Dendritic cell treated with granulocyte-macrophage colony-stimulating factor and Interleukin-4, amounts not matched to agents 40 ng/mL and 50 ng/mL, for 4 days (primary cell): ENCODE results near the gene CFAP46.
"Not testable (repeated sequence)": the region's sequence is repeated elsewhere in the genome, so short reads cannot be mapped to it uniquely, and the experiment has no call there.

ENCODE experiments used
- H3K27ac Mint-ChIP-seq: one replicate; pipeline ENCODE4 v1.8.0; 2022; ENCODE audit warnings: mild to moderate bottlenecking, mixed read lengths
- H3K27me3 Mint-ChIP-seq: one replicate; pipeline ENCODE4 v1.8.0; 2022; ENCODE audit warnings: mild to moderate bottlenecking, mixed read lengths
- H3K36me3 Mint-ChIP-seq: one replicate; pipeline ENCODE4 v1.8.0; 2022; ENCODE audit warnings: low read depth, mixed read lengths
- H3K4me1 Mint-ChIP-seq: one replicate; pipeline ENCODE4 v1.8.0; 2022; ENCODE audit warnings: low read depth, mixed read lengths
- H3K4me3 Mint-ChIP-seq: one replicate; pipeline ENCODE4 v1.8.0; 2022; ENCODE audit warnings: mild to moderate bottlenecking, moderate library complexity, mixed read lengths
- H3K9me3 Mint-ChIP-seq: one replicate; pipeline ENCODE4 v1.8.0; 2022; ENCODE audit warnings: mixed read lengths
- intact Hi-C: fragments of 100-400 bp; cut with micrococcal nuclease; formaldehyde crosslinking; loops from one replicate; pipeline ENCODE4 v1.15.0; 2022

Gene CFAP46

GRCh38 chr10:132961787-132962622 lies 19.6 kb upstream of the CFAP46 start:
- H3K27ac Mint-ChIP-seq = peak overlapping the region; percentile 73
- H3K36me3 Mint-ChIP-seq = no peaks in the 10 kb centered on the region
- peaks cover 16% of the 10 kb centered on the region for H3K4me1 Mint-ChIP-seq
- H3K4me3 Mint-ChIP-seq = peak overlapping the region; percentile 82
- H3K9me3 Mint-ChIP-seq = no peaks in the 10 kb centered on the region
- H3K27me3 Mint-ChIP-seq = peaks cover 69% of the 10 kb centered on the region
- intact Hi-C loops = no loop called here

DNA sequence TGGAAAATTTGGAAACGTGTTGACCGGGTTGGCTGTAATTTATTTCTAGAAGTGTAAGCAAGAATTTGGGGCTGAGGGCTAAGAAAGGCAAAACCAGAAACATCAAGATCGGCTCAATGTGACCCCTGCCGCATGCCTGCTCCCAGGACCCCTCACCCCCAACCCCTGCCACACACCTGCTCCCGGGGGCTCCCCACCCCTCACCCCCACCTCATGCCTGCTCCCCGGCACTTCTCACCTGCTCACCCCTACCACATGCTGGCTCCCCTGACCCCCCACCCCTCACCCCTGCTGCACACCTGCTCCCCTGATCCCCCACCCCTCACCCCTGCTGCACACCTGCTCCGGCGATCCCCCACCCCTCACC lies 19.0 kb upstream of the CFAP46 start:
- Mint-ChIP-seq H3K27me3 (peaks cover 68% of the 10 kb centered on the region), H3K9me3 (no peaks in the 10 kb centered on the region), H3K27ac (no peak overlapping the region), H3K4me1 (peaks cover 16% of the 10 kb centered on the region), H3K4me3 (no peak overlapping the region), H3K36me3 (no peaks in the 10 kb centered on the region)
- intact Hi-C loops = no loop called here

DNA sequence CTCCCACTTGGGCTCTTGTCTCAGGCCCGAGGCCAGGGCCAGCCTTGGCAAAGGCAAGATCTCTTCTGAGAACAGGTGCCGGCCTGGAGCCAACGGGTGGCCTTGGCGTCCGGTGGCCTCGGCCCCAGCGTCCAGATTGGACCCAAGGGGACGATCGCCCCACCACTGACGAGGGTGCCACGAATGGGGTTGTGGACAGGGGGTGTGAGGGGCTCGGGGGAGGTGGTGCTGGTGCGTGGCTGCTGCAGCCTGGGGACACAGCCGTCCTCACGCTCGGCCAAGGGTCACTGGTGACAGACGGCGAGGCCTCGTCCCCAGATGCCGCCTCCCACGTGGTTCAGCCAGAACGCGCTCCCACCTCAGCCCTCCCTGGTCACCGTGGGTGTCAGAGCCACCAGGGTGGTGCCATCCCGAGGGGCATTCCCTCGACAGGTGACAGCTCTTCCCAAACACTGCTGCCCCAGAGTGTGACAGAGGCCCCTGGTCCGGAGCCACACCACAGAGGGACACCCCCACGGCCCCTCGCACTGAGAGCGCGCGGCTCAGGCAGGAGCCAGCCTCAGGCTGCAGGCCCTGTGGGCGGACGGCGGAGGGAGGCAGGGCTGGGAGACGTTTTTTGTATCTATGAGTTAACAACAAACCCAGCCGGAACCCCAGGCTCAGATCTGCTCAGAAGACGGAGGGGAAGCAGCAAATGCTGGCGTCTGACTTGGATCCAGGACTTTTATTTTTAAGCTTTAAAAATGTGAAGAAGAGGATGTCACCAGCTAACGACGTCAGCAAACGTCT lies 18.5 kb upstream of the CFAP46 start:
- intact Hi-C loops = no loop called here
- Mint-ChIP-seq H3K4me3 (no peak overlapping the region), H3K36me3 (no peaks in the 10 kb centered on the region), H3K27me3 (peaks cover 66% of the 10 kb centered on the region), H3K27ac (no peak overlapping the region), H3K4me1 (peaks cover 16% of the 10 kb centered on the region), H3K9me3 (no peaks in the 10 kb centered on the region)

DNA sequence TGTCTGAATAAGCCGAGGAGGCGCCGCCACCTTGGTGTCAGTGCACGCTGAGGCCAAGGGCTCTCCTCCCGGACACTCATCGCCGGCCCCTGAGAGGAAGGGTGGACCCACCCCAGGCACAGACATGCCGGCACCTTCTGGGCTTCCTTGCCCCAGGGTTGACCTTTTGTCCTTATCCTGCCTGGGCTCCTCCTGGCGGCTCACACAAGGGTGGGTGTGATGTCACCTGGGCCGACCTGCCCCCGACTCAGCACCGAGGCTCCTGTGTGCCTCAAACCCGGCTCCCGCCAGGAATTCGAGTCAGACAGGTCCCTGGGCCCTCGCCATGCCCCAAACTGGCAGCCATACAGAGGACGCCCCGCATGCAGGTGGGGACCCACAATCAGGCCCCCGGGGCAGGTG lies 17.7 kb upstream of the CFAP46 start:
- Mint-ChIP-seq H3K9me3 (no peaks in the 10 kb centered on the region), H3K4me1 (peaks cover 9% of the 10 kb centered on the region), H3K27me3 (peaks cover 59% of the 10 kb centered on the region), H3K36me3 (no peaks in the 10 kb centered on the region), H3K4me3 (no peak overlapping the region), H3K27ac (no peak overlapping the region)
- intact Hi-C loops = no loop called here

GRCh38 chr10:132959559-132959961 lies 17.2 kb upstream of the CFAP46 start:
- no peak overlapping the region for H3K4me3 Mint-ChIP-seq
- intact Hi-C loops = no loop called here
- peaks cover 9% of the 10 kb centered on the region for H3K4me1 Mint-ChIP-seq
- no peaks in the 10 kb centered on the region for H3K36me3 Mint-ChIP-seq
- peaks cover 59% of the 10 kb centered on the region for H3K27me3 Mint-ChIP-seq
- no peak overlapping the region for H3K27ac Mint-ChIP-seq
- H3K9me3 Mint-ChIP-seq = no peaks in the 10 kb centered on the region

DNA sequence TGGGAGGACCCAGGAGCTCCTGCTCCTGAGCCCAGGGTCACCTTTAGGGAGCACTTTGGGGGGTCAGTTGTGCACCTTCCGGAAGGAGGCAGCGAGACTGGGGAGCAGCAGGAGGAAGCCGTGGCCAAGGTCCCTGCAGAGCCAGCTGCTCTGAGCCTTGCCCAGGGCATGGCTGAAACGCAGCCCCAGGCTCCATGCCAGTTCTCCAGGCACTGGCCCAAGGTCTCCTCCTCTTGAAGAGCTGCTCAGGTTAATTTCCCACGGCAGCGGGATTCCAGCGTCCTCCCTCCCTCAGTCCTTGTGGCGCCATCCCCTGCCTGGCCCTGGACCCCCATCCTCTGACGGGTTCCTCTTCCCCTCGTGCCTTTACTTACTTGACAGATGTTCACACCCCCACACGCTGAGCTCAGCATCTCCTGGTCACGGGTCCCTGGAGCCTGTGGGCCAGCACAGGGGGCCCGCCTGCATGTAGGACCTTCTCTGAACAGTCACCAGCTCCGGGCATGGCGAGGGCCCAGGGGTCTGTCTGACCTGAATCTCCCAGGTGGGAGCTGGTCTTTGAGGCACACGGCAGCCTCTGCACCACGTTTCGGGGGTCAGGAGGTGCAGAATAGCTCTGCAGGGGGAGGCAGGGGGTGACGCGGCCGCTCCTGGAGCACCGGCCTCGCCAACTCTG lies 16.7 kb upstream of the CFAP46 start:
- H3K27ac Mint-ChIP-seq = no peak overlapping the region

GRCh38 chr10:132957981-132958882 lies 15.9 kb upstream of the CFAP46 start:
- H3K27me3 Mint-ChIP-seq = peaks cover 53% of the 10 kb centered on the region
- intact Hi-C loops = no loop called here
- H3K4me1 Mint-ChIP-seq = peaks cover 9% of the 10 kb centered on the region
- H3K4me3 Mint-ChIP-seq = no peak overlapping the region
- no peaks in the 10 kb centered on the region for H3K9me3 Mint-ChIP-seq
- no peaks in the 10 kb centered on the region for H3K36me3 Mint-ChIP-seq
- H3K27ac Mint-ChIP-seq = no peak overlapping the region

More for the DNA sequence above, 16.7 kb upstream of the CFAP46 start:
- Mint-ChIP-seq H3K4me3 (no peak overlapping the region), H3K36me3 (no peaks in the 10 kb centered on the region), H3K27me3 (peaks cover 58% of the 10 kb centered on the region), H3K9me3 (no peaks in the 10 kb centered on the region), H3K4me1 (peaks cover 9% of the 10 kb centered on the region)
- intact Hi-C loops = no loop called here

GRCh38 chr10:132957131-132957530 lies 14.8 kb upstream of the CFAP46 start:
- H3K27me3 Mint-ChIP-seq = peaks cover 52% of the 10 kb centered on the region
- H3K4me3 Mint-ChIP-seq = no peak overlapping the region
- H3K27ac Mint-ChIP-seq = no peak overlapping the region
- intact Hi-C loops = no loop called here
- no peaks in the 10 kb centered on the region for H3K9me3 Mint-ChIP-seq
- H3K36me3 Mint-ChIP-seq = no peaks in the 10 kb centered on the region
- H3K4me1 Mint-ChIP-seq = peaks cover 5% of the 10 kb centered on the region

- H3K4me3 Mint-ChIP-seq, H3K9me3 Mint-ChIP-seq, H3K27ac Mint-ChIP-seq, H3K36me3 Mint-ChIP-seq, H3K4me1 Mint-ChIP-seq, intact Hi-C loops: not testable (repeated sequence)
- H3K27me3 Mint-ChIP-seq = peaks cover 53% of the 10 kb centered on the region
These were observed 13.9 kb upstream of the CFAP46 start for GRCh38 chr10:132956259-132956658.

DNA sequence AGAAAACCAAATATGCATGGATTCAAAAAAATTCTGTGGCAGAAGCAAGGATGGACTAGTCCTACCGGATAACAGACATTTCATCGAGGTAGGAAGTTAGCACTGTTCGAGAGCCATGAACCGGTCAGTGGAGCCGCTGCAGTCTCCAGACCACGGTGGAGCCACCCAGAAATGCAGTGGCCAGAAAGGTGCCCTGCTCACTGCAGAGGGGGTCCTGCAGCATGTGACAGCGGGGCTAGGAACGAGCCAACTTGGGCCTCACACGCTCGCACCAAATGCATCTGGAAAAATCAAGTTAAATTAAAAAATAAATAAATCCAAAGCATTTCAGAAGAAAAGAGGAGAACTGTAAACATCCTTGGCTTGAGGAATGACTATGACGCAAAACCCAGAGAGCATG lies 13.1 kb upstream of the CFAP46 start:
- Mint-ChIP-seq H3K4me3 (no peak overlapping the region), H3K36me3 (no peaks in the 10 kb centered on the region), H3K9me3 (no peaks in the 10 kb centered on the region), H3K4me1 (no peaks in the 10 kb centered on the region), H3K27me3 (peaks cover 51% of the 10 kb centered on the region), H3K27ac (no peak overlapping the region)
- intact Hi-C loops = no loop called here

DNA sequence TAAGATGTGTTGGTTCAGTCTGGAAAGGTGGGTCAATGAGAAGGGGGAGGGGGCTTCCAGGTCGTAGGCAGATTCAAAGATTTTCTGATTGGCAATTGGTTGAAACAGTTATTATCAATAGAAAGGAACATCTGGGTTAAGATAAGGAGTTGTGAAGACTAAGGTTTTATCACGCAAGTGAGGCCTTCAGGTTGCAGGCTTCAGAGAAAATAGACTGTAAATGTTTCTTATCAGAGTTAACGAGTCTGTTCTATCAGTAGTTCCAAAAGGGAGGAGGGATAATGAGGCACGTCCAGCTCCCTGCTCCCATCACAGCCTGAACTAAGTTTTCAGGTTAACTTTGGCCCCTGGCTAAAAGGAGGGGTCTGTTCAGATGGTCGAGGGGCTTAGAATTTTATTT lies 11.1 kb upstream of the CFAP46 start:
- Mint-ChIP-seq H3K4me3 (no peak overlapping the region), H3K36me3 (no peaks in the 10 kb centered on the region), H3K4me1 (peaks cover 5% of the 10 kb centered on the region), H3K27ac (no peak overlapping the region), H3K9me3 (no peaks in the 10 kb centered on the region), H3K27me3 (peaks cover 51% of the 10 kb centered on the region)
- intact Hi-C loops = no loop called here

GRCh38 chr10:132951926-132952325 lies 9.6 kb upstream of the CFAP46 start:
- H3K4me3 Mint-ChIP-seq = no peak overlapping the region
- intact Hi-C loops = no loop called here
- H3K27ac Mint-ChIP-seq = no peak overlapping the region
- H3K36me3 Mint-ChIP-seq = no peaks in the 10 kb centered on the region
- no peaks in the 10 kb centered on the region for H3K9me3 Mint-ChIP-seq
- peaks cover 51% of the 10 kb centered on the region for H3K27me3 Mint-ChIP-seq
- H3K4me1 Mint-ChIP-seq = peaks cover 5% of the 10 kb centered on the region

DNA sequence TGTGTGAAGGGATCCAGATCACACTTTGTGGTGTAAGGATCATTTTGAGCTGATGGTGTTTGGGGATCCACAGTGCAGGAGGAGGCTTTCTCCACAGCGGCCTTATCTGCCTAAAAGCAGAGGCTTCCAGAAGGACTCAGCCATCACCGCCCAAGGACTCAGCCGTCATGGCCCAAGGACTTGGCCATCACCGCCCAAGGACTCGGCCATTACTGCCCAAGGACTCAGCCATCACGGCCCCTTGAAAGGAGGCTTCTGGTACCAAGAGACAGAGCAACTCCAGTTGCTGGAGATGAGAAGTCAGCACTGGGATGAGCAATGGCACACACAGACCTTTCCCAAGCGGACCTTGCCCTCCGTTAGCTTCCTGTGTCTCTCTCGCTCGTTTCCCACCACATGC lies 6.0 kb upstream of the CFAP46 start:
- no peak overlapping the region for H3K4me3 Mint-ChIP-seq
- intact Hi-C loops = no loop called here
- H3K9me3 Mint-ChIP-seq = no peaks in the 10 kb centered on the region
- peaks cover 5% of the 10 kb centered on the region for H3K4me1 Mint-ChIP-seq
- H3K36me3 Mint-ChIP-seq = no peaks in the 10 kb centered on the region
- H3K27ac Mint-ChIP-seq = no peak overlapping the region
- H3K27me3 Mint-ChIP-seq = peaks cover 63% of the 10 kb centered on the region
